Measurements from ENCODE around the gene CHN1.

Gene CHN1

DNA sequence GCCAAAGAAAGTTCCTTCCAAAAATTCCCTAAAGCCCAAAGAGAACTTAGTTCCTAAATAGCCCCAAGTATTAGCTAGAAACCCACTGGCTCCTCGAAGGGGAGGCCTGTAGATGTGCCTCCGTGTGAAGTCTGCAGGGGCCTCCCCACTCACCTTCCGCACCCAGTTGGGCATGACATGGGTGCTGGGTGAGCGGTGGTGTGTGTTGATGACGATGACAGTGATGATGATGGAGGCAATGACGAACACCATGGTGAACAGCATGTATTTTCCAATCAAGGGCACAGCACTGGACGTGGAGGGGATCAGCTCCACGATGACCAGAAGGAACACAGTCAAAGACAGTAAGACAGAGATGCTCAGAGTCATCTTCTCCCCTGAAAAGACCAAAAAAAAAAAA is 255.4 kb downstream of the CHN1 start:
- H3K4me3 ChIP-seq (ENCODE audit: low read depth, low read length): no peak overlapping the region
- H3K9me3 ChIP-seq (ENCODE audit: control insufficient read depth, insufficient read depth, low read length): no peaks in the 10 kb centered on the region
- H3K4me1 ChIP-seq (ENCODE audit: control insufficient read depth, insufficient read depth, low read length): peaks cover 9% of the 10 kb centered on the region
- H3K36me3 ChIP-seq (ENCODE audit: control insufficient read depth, insufficient read depth, low read length): no peaks in the 10 kb centered on the region
- H3K27me3 ChIP-seq (ENCODE audit: control insufficient read depth, insufficient read depth, low read length): no peaks in the 10 kb centered on the region
- H3K9ac ChIP-seq (ENCODE audit: low read depth, low read length): no peak overlapping the region
- H3K27ac ChIP-seq (ENCODE audit: low read depth, low read length): peak overlapping the region; percentile 79

DNA sequence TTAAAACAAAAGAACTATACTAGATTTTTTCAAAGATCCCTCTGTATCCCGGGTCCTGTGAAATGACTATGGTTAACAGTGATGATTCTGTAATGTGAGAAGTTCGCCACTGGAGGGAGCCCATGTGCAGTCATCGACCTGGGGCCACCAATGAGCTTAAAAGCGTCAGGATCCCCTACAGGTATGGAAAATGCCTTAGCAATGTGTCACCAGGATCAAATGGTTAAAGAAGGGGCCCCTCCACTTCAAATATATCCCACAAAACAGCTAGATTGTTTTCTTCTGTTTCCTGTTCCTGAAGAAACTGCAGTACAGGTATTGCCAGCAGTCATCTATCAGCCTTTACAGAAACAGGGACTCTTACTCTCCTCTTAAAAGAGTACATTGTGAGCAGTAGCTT is 256.2 kb downstream of the CHN1 start:
- no peaks in the 10 kb centered on the region for H3K36me3 ChIP-seq (ENCODE audit: control insufficient read depth, insufficient read depth, low read length)
- H3K9me3 ChIP-seq (ENCODE audit: control insufficient read depth, insufficient read depth, low read length): no peaks in the 10 kb centered on the region
- H3K9ac ChIP-seq (ENCODE audit: low read depth, low read length): no peak overlapping the region
- no peaks in the 10 kb centered on the region for H3K27me3 ChIP-seq (ENCODE audit: control insufficient read depth, insufficient read depth, low read length)
- no peak overlapping the region for H3K4me3 ChIP-seq (ENCODE audit: low read depth, low read length)
- peaks cover 9% of the 10 kb centered on the region for H3K4me1 ChIP-seq (ENCODE audit: control insufficient read depth, insufficient read depth, low read length)
- H3K27ac ChIP-seq (ENCODE audit: low read depth, low read length): peak overlapping the region; percentile 79

Measured in HUES48 (cell line).